Sigmoid colon (tissue), 3 donors: Measurements from ENCODE around the gene RND3.

Experiments used
- POLR2A ChIP-seq, 2 donors: fragments of 450-650 bp; IDR thresholded peaks; one replicate each; pipeline ENCODE4 v1.6.1; 2016; ENCODE audit warnings: antibody characterized with exemption in 2 of 2, mild to moderate bottlenecking in 2 of 2, moderate library complexity in 2 of 2
- TF ChIP-seq, protein P1 (sequence below), 4 experiments: fragments of 450-650 bp in 3 of 4; fragments of 200-600 bp in 1 of 4; IDR thresholded peaks; one replicate each; pipeline ENCODE4 v1.5.1; 2016 to 2019; ENCODE audit warnings: antibody characterized with exemption in 4 of 4, mild to moderate bottlenecking in 3 of 4, moderate library complexity in 2 of 4

DNA sequence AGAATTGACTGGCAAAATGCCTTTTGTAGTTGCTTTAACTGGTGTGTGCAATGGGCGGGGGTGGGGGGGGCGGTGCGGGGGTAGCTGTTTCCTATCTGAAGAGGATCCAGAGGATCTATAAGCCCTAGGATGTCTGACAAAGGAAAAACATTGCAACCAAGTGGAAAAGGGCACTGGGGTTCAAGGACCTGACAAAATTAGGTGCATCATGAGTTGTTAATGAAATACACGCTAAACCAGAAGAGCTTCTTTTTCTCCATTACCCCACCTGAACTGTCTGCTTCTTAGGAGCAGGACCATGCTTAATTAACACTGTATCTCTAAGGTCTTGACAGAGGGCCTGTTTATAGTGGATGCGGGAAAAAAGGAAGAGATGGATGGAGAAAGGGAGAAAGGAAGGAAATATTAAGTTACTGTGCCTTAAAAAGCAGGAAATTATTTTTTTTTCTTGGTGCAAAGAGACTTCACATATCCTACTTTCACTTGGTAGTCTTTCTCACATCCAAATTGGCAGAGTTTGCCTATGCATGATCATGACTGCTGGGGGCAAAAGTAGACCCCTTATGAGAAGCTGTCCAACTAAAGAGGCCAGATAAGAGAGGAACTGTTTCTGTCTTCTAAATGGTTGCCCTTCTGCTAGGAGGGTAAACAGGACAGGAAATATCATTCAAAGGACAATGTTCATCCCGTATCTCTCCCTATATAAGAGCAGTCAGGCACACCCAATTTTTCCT, 4.6 kb downstream of the RND3 start:
- TF ChIP-seq POLR2A (IDR thresholded peaks at IDR 0.05) = no peak
- TF ChIP-seq, protein P1, sequence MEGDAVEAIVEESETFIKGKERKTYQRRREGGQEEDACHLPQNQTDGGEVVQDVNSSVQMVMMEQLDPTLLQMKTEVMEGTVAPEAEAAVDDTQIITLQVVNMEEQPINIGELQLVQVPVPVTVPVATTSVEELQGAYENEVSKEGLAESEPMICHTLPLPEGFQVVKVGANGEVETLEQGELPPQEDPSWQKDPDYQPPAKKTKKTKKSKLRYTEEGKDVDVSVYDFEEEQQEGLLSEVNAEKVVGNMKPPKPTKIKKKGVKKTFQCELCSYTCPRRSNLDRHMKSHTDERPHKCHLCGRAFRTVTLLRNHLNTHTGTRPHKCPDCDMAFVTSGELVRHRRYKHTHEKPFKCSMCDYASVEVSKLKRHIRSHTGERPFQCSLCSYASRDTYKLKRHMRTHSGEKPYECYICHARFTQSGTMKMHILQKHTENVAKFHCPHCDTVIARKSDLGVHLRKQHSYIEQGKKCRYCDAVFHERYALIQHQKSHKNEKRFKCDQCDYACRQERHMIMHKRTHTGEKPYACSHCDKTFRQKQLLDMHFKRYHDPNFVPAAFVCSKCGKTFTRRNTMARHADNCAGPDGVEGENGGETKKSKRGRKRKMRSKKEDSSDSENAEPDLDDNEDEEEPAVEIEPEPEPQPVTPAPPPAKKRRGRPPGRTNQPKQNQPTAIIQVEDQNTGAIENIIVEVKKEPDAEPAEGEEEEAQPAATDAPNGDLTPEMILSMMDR (IDR thresholded peaks at IDR 0.05) = no peak
